EH (cell line): ENCODE results near the gene PPIL6.
A peak's percentile ranks its signal among the peaks of the same experiment; 100 is the strongest.
"Not testable (repeated sequence)": the region's sequence is repeated elsewhere in the genome, so short reads cannot be mapped to it uniquely, and the experiment has no call there.

ENCODE experiments used
- DNase-seq: peaks from one replicate; pipeline ENCODE4 v3.0.0-alpha.2; 2015; ENCODE audit warnings: low read depth

The PPIL6 gene

GRCh38 chr6:109466212-109466923 is 25.9 kb upstream of the PPIL6 start:
- DNase-seq = no peak

DNA sequence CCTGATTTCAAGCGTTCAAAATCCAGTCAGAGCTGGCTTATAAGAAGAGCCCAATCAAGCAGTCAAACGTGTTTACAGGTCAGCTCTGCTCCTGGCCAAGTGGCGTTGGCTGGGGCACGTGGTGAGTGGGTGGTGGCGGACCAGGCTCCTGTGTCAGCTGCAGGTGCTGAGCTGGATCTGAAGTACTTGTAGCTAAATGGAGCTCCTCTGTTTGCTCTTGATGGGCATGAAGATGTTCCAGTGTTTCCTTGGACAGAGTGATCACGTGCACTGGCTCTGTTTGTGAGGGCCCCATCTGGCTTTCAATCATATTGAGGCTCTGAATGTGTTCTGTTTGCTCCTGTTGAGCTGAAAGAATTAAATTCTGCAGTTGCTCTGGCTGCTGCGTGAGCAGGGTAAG is 25.3 kb upstream of the PPIL6 start:
- no peak for DNase-seq

DNA sequence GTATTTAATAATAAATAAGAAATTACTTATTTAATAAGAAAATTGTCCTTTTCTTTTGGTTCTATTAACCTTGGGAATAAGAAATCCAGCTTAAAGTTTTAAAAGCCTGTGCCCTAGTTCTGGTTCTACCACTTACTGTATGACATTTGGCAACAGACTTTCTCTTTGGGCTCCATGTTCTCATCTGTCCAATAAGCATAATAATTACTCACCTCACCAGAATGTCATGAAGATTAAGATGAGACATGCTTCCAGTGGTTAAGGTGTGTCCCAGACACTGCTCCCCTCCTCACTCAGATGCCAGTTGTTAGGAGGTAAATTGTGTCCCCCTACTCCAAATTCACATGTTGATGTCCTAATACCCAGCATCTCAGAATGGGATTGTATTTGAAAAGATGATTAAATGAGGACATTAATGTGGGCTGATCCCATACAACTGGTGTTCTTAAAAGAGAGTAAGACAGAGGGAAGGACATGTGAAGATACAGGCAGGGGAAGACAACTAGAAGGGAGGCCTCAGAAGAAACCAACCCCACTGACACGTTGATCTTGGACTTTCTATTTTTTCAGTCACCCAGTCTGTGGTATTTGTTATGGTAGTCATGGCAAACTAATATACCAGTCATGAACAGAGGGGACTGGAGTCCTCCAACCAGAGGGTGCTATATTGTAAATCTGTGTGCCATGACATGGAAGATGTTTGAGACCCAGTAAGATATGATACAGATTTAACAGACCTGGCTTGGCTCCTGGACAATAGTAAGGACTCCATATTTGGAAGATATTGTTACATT is 21.5 kb upstream of the PPIL6 start:
- DNase-seq = no peak

DNA sequence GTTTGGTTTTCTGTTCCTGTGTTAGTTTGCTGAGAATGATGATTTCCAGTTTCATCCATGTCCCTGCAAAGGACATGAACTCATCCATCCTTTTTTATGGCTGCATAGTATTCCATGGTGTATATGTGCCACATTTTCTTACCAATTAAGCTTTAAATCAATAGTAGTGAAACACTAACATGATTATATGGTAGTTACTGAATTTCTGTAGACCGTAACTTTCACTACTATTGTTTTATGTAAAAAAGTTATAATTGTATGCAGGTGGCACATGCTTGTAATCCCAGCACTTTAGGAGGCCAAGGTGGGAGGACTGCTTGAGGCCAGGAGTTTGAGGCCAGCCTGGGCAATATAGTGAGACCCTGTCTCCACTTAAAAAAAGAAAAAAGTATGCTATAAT is 20.8 kb upstream of the PPIL6 start:
- DNase-seq = not testable (repeated sequence)

DNA sequence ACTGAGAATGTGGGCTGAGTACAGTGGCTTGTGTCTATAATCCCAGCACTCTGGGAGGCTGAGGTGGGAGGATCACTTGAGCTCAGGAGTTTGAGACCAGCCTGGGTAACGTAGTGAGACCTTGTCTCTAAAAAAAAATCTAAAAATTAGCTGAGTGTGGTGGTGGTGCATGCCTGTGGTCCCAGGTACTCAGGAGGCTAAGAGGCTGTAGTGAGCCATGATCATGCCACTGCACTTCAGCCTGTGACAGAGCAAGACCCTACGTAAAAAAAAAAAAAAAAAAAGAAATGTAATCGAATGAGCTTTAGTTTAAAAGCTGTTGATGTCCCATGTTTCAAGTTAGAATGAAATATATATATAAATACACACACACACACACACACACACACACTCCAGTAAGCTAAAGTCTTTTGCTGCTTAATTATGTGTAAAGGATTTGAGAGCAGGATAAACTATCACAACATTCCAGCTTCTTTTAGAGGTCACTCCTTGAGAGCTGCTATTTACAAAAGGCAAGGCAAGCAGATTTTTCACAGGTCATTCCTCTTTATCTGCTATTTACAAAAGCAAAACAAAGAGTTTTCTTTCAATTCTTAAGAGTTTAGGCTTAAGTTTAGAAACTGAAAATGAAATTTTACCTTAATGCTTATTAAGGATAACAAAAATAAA is 19.9 kb upstream of the PPIL6 start:
- DNase-seq = no peak

- DNase-seq = no peak
Observed at GRCh38 chr6:109458774-109459531, 18.5 kb upstream of the PPIL6 start.

- DNase-seq = peak; percentile 54
Observed at GRCh38 chr6:109457562-109457996, 17.2 kb upstream of the PPIL6 start.

DNA sequence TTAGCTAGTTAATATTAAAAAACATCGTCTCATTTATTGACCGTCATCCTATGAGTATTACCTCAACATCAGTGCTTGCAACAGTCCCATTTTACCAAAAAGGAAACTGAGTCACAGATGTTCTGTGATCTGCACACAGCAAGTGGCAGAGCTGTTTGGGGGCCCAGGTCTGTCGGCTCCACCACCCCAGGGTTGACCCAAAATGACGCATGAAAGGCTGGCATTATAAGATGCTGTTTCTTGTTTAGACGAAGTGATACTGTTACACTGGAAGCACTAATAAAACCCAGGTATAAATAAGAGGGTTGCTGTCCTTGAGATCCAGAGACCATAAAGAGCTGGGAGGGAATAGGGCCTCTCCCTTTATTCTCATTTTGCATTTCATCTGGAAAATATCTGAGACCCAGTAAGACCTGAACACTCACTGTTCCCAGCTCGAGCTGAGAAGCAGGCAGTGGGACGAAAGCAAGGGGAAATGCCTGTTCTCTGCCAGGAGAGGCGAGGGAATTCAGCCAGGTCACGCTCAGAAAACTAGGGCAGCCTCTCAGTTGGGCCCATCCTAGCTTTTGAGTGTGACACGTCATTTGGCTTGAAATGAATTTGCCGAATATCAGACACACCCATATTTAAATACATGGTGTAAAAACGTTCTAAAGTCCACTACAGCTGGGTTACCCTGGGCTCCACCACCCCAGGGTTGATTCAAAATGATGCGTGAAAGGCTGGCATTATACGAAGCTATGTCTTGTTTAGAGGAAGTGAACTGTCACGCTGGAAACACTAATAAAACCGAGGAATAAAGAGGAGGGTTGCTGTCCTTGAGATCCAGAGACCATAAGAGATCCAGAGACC is 16.5 kb upstream of the PPIL6 start:
- peak; percentile 87 for DNase-seq

DNA sequence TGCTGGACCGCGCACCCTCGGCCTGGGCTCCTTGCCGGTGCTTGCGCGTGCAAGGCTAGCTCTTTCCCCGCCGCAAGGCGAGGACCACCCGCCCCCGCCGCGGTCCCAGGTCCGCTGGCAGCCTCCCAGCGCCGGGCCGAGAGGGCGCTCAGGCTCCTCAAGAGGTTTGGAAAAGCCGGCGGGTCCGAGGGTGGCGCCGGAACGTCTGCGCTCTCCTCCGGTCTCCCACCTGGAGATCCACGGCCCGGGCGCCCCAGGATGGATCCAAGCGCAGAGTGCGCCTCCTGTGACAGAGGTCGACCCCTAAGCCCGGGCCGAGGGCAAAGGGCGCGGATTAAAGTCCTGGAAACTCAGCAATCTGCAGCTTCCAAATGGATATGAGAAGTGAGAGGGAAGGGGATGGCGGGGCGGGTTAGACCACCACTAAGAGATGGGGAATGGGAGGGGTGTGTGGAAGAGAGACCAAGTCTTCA is 15.7 kb upstream of the PPIL6 start:
- no peak for DNase-seq

GRCh38 chr6:109455437-109456110 is 15.1 kb upstream of the PPIL6 start, which contains the start of gene MICAL1:
Gene MICAL1 (minus strand): TSS chr6:109455772. CDS start chr6:109454196, 1,576 bp downstream.
- DNase-seq = peak; percentile 80

DNA sequence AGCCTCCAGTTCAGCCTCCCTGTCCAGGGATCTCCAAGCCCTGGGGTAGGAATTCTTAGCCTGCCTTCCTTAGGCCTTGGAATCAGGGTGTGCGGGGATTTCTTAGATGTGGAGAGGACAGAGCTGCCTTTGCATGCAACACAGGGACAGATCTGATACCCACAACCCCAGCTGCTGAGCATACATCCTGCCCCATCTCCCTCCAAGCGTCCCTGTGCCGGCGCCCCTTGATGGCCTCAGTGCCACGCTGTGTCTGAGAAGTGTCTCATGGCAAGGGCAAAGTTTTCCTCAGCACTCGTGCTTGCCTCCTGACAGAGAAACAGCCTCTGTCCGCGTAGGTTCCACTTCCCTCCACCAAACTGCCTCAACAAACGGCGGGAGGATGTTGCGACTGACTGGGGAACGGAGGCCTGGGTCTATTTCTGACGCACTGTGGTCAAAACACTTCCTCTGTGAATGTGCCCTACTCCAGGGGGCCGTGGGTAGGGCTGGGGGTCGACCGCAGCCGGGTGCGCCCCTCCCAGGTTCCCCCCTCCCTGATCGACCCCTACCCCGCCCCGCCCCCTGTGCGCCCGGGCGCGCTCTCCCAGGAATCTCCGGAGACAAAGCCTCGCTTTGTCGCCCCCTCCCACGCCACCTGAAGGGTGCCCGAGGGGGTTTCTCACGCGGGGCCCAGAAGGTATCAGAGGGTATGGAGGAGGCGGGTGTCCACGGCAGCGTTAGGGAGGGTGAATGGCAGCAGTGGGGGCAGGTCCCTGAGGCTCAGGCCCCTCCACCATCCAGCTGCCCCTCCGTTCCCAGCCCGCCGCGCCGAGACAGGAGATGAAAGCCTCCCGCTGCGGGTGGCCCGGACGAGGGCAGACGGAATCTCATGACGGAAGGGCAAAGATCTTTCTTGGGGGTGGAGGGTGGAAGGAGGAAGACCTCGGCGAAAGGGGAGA is 14.3 kb upstream of the PPIL6 start:
- no peak for DNase-seq

DNA sequence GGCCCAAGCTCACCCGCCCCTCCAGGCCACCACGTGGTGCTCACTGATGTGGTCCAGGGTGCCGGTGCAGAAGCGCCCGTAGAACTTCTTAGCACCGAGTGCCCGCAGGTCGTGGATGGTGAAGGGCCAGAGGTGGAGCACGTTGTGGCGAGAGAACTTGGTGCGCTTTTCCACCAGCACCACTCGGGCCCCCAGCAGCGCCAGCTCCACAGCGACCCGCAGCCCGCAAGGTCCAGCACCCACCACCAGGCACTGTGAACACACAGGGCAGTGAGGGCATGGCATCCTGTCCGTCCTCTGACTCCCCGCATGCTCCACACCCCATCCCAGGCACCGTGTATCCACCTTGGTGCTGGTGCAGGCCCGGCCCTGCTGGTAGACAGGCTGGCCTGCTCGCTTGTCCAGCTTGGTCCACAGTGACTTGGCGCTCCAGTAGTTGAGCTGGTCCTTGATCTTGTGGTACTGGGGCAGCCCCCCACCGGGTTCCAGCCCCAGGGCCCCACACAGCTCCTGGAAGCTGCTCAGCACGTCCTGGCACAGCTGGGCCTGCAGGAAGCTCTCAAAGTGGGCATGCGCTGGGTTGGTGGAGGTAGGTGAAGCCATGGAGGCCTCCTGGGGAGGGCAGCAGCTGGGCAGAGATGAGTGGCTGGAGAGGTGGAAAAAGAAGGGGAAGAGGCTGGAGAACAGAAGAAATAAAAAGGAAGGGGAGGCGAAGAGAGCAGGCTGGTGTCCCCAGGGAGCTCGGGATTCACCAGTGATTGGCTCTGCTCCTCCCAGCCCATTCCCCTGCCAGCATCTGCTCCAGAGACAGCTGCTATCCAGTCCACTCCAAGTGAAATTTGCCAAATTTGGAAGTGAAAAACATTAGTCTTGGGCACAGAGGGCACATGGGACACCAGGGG is 13.4 kb upstream of the PPIL6 start:
- DNase-seq = peak; percentile 72

DNA sequence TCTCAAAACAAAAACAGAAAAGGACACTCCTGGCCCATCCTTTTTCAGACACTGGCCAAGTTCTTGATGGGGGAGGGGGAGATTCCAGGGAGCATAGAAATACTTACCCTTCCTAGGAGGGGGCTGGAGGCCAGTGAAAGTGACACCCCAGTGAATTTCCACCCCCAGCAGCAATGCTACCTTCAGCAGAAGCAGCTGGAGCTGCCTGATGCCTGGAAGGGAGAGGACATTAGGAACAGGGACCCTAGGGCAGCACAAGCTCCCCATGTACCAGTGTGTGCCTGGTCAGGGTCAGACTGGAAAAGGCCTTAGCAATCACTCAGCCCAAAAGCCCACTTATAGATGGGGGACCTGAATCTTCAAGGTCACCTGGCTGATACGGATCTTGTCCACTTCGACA is 12.7 kb upstream of the PPIL6 start:
- DNase-seq = no peak

DNA sequence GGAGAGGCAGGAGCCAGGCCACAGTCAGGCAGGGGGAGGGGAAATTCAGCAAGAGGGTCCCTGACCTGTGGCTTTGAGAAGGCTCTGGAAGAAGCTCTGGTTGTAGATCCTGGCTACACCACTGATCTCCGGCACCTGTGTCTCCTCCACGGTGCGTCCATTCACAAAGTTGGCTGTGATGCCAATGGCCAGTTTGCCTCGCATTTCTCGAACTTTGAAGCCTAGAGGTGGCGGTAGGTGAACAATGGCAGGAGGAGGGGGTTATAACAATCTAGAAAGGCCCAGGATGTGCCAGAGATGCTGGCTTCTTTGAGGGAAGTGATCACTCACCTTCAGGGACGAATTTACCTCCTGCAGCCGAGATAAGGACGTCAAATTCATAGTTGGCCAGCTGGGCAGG is 11.8 kb upstream of the PPIL6 start:
- no peak for DNase-seq

- DNase-seq = no peak
Observed at GRCh38 chr6:109451376-109451775, 10.9 kb upstream of the PPIL6 start.

GRCh38 chr6:109450801-109451200 is 10.4 kb upstream of the PPIL6 start:
- no peak for DNase-seq

DNA sequence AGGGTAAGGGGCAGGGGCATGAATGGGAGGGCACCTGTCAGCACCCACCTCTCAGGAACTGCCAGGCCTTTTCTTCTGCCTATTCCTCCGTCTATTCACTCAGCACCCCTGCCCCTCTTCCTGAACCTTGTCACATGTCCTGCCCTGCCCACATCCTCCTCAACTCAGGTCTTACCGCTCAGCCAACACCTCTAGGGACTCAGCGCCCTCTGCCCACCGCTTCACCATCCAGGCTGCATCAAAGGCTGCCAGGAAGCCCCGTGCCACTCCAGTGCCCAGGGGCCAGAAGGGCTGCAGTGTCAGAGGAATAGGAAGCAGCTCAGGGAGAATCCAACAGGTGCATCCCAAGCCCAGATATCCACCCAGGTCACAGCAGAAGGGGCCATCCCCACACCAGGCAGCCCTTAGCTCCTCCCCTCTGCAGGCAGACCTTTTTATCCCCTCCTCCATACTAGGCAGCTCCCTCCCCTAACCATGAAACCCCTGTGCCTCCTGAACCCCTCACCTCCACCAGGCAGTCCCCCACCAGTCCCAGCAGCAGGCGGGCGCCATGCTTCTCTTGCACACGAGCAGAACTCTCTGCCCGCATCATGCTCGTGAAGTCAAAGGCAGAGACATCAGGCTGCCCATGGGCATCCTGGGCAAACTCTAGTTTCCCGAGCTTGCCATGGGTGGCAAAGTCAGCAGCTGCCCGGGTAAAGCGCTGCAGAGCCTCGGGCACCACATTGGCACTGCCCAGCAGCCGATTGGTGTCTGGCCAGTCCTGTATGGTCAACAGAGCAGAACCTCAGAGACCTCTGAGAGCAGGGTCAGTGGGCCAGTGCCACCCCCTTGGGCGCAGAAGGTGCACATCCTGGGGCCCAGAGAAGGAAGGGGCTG is 9.6 kb upstream of the PPIL6 start:
- no peak for DNase-seq
